Activated T-helper 9 cell treated with anti-CD3 and anti-CD28 coated beads, Interleukin-2, amount 50 U/mL, for 16 hours (primary cell): ENCODE results near the gene HOXC4.
"Not testable (repeated sequence)": the region's sequence is repeated elsewhere in the genome, so short reads cannot be mapped to it uniquely, and the experiment has no call there.

Experiments used
- DNase-seq: peaks from one replicate; pipeline ENCODE4 v3.0.0-alpha.2; 2020; ENCODE audit warnings: low read depth

HOXC4 gene

DNA sequence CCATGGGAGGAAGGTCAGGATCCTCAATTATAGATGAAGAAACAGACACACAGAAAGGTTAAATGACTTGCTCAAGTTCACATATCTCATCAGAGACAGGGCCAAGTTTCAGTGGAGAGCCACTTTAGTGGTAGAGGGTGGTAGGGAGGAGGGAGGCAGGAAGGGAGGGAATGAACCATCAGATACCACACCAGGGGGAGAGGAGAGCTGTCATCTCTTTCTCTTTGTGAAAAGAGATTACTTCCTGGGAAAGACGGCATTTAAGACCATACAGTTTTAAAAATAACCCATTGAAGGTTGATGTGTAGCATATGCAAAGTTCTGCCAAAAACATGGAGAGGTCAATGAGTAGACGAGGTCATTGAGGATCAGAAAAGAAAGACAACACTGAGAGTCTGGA is 39.3 kb downstream of the HOXC4 start:
- DNase-seq = not testable (repeated sequence)

DNA sequence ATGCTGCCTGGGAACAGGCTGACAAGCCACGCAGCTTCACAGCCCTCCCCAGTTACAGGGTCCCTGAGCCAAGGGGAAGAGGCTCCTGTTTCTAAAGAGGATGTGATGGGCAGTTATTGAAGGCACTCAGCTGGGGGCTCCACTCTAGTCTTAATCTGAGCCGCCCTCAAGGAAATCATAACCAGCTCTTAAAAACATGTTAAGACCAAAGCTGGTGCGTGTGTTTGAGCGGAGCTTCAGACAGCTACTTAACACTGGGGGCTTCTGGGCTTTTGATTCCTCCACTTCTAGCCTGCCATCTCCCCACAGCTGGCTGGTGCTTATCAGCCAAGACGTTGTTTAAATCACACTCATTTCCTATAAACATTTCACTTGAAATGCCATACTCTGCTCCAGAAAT is 42.3 kb downstream of the HOXC4 start:
- DNase-seq = not testable (repeated sequence)

DNA sequence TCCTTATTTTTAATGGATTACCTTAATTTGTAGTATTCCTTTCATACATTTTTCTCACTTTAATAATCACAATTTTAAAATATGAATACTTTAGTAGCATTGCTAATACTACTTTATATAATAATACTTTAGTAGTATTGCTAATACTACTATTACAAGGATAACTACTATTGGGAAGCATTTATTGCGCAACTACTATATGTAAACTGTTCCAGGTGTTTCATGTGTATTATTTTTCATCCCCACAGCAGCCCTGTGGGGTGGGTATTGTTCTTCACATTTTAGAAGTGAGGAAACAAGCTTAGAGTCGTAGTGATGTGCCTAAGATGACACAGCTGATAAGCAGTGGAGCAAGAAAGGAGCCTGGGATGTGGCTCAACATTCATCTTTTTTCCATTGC is 45.0 kb downstream of the HOXC4 start:
- DNase-seq = not testable (repeated sequence)

DNA sequence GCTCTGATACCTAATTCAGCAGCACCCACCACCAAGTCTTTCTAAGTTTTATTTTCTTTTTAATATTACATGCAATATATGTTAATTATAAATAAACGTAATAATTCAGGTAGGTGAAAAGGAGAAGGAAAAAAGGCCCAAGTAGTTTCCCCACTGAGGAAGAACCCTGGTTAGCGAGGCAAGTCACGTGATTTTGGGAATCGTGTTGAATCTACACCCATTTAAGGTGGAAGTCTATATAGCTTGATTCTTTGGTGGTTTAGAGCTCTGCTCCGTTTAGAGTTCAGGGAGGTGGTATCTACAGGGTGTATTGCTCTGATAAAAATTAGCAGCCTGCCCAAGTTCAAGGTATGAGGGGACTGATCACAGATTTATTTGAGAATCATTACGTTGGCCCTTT is 47.0 kb downstream of the HOXC4 start:
- DNase-seq = not testable (repeated sequence)

DNA sequence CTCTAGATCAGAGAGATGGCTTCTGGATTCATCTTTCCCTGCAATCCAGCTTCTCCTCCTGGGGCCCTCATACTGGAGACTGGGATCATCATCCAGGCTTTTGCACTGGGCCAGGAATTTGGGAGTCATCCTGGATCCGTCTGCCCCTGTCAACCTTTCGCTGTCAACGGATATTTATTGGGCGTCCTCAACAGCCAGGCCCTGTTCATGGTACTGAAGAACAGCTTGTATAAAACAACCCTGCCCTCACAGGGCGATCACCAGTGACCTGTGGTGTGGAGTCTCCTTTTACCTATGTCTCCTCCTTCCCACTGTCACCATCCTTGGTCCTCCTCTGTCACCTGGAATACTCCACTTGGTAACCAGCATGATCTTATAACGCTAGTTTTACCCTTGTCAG is 48.6 kb downstream of the HOXC4 start:
- not testable (repeated sequence) for DNase-seq

DNA sequence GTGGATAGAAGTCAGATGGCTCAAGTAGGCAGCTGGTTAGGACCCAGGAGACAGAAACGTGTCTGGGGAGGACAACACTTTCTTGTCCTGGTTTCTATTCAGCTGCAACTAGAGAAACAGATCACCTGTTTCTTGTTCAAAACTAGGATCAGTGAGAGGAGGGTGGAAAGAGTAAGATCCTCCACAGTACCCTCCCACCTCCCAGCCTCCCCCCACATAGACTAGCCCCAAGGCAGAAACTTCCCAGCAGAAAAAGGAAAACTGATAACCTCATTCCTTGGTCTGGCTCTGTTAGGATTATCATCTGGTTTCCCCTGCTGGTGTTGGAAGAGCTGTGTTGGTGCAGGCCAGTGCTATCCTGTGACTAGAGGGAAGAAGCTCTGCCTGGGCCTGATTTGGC is 50.2 kb downstream of the HOXC4 start:
- not testable (repeated sequence) for DNase-seq
